K562 (cell line): ENCODE data around the gene PRDM16. TPM values are rescaled to one million over a fixed set of nuclear protein-coding genes. Genes with fewer than 3 reads are reported as not detected.
A peak's percentile ranks its signal among the peaks of the same experiment; 100 is the strongest.

ENCODE experiments used
- ARHGAP35 ChIP-seq: fragments of 450-650 bp; IDR thresholded peaks from 2 replicates; pipeline ENCODE4 v1.6.1; 2018; ENCODE audit not compliant: partially characterized antibody
- CTCF ChIP-seq, 3 experiments: IDR thresholded peaks in 2 of 3; conservative IDR thresholded peaks in 1 of 3; 2 replicates each; pipeline ENCODE4 v1.5.1; 2011 to 2012; ENCODE audit warnings: low read length in 3 of 3, mild to moderate bottlenecking in 3 of 3, control low read depth in 2 of 3, improper control_type of control experiment in 1 of 3, inconsistent platforms in 1 of 3, low read depth in 1 of 3, mixed read lengths in 1 of 3, moderate library complexity in 1 of 3; ENCODE audit not compliant: insufficient read depth in 2 of 3
- FOXK2 ChIP-seq, 2 experiments: fragments of 450-650 bp; IDR thresholded peaks in 1 of 2; conservative IDR thresholded peaks in 1 of 2; 2 replicates each; pipeline ENCODE4 v1.6.1; 2016; ENCODE audit warnings: low read depth in 2 of 2, mild to moderate bottlenecking in 1 of 2
- HDAC1 ChIP-seq, 2 experiments: fragments of 450-650 bp; IDR thresholded peaks; 2 replicates each; pipeline ENCODE4 v1.6.1; 2016 to 2017; ENCODE audit warnings: inconsistent platforms in 1 of 2, mild to moderate bottlenecking in 1 of 2, moderate library complexity in 1 of 2
- NR2C1 ChIP-seq, 2 experiments: fragments of 450-650 bp; IDR thresholded peaks; 2 replicates each; pipeline ENCODE4 v1.6.1; 2017; ENCODE audit warnings: mild to moderate bottlenecking in 2 of 2, antibody characterized with exemption in 1 of 2, inconsistent platforms in 1 of 2, missing compliant biosample characterization in 1 of 2, missing genetic modification characterization in 1 of 2
- SRSF3 ChIP-seq: fragments of 200-400 bp; formaldehyde crosslinking; IDR thresholded peaks from 2 replicates; pipeline ENCODE4 v1.6.1; 2016; ENCODE audit warnings: mild to moderate bottlenecking, low read length, moderate library complexity; ENCODE audit not compliant: insufficient read depth
- TEAD1 ChIP-seq, 2 experiments: fragments of 450-650 bp in 1 of 2; sonication (generic) in 1 of 2; formaldehyde crosslinking; IDR thresholded peaks; 2 replicates each; pipeline versions ENCODE4 v1.4.0 to v1.8.0; 2020 to 2022; ENCODE audit warnings: mild to moderate bottlenecking in 2 of 2, missing genetic modification reagents in 1 of 2
- ZBTB9 ChIP-seq: fragments of 450-650 bp; formaldehyde crosslinking; IDR thresholded peaks from 2 replicates; pipeline ENCODE4 v1.4.0; 2020; ENCODE audit warnings: mild to moderate bottlenecking, moderate library complexity
- ZNF133 ChIP-seq: fragments of 250-450 bp; sonication (Bioruptor Pico); IDR thresholded peaks from 2 replicates; pipeline ENCODE4 v1.4.0; 2020; ENCODE audit warnings: mild to moderate bottlenecking
- ZNF449 ChIP-seq: fragments of 250-450 bp; sonication (Bioruptor Pico); IDR thresholded peaks from 2 replicates; pipeline ENCODE4 v1.8.0; 2022; ENCODE audit warnings: moderate library complexity, mild to moderate bottlenecking, inconsistent platforms
- ZNF764 ChIP-seq: fragments of 250-450 bp; sonication (Bioruptor Pico); IDR thresholded peaks from 2 replicates; pipeline ENCODE4 v1.4.0; 2020; ENCODE audit warnings: low read depth, mild to moderate bottlenecking, moderate library complexity
- polyA plus RNA-seq, 8 experiments: library from polyadenylated mRNA; depleted of rRNA in 4 of 8; stranded (reverse) in 5 of 8; unstranded in 3 of 8; fragments of >200 nt; fragmentation: Nextera tagmentation in 2 of 8; fragmentation: Illumina TruSeq in 1 of 8; extraction: Ambion mirVana in 2 of 8; extraction: Trizol in 1 of 8; gene quantifications; 2 replicates each; pipeline versions ENCODE4 v1.2.1 to v1.2.3, GENCODE V29; 2011 to 2014; ENCODE audit warnings: inconsistent platforms in 1 of 8, missing spikeins in 1 of 8
- total RNA-seq, 7 experiments: library from RNA; depleted of rRNA in 6 of 7; stranded (reverse); fragments of >200 nt in 6 of 7; fragmentation: Illumina TruSeq in 2 of 7; extraction: Trizol in 2 of 7; gene quantifications; 2 replicates each; pipeline versions ENCODE4 v1.2.1 to v1.2.3, GENCODE V29; 2011 to 2021; ENCODE audit warnings: low replicate concordance in 1 of 7

PRDM16 gene
- total and polyA plus RNA-seq, 9 of the 15 experiments (the other 6 are each of a cell fraction or from before 2014, with no cell fraction given): 0.10 to 0.27 TPM; not detected in 7

- TF ChIP-seq ZBTB9 (CRISPR knock-in tag): no peak
- no peak for TF ChIP-seq SRSF3
- 0 out of 2 replicates have a peak, but pooled peaks have one; percentile 12 for TF ChIP-seq ZNF133
- TF ChIP-seq CTCF (IDR thresholded peaks at IDR 0.05 in 2 of 3, conservative IDR thresholded peaks at IDR 0.05 in 1 of 3; ENCODE audit: insufficient read depth in 2 of 3, low read depth in 1 of 3, low read length in 3 of 3): peak; percentile 96 to 98 (median 97)
- TF ChIP-seq ZNF449 (CRISPR knock-in tag): no peak
- no peak for TF ChIP-seq TEAD1 (CRISPR knock-in tag; IDR thresholded peaks at IDR 0.05)
- no peak for TF ChIP-seq HDAC1 (IDR thresholded peaks at IDR 0.05)
- TF ChIP-seq ZNF764 (CRISPR knock-in tag): no peak
- no peak for TF ChIP-seq FOXK2 (conservative IDR thresholded peaks at IDR 0.05 in 1 of 2, IDR thresholded peaks at IDR 0.05 in 1 of 2; ENCODE audit: low read depth in 2 of 2)
- no peak for TF ChIP-seq ARHGAP35
- no peak for TF ChIP-seq NR2C1 (IDR thresholded peaks at IDR 0.05)
- TF ChIP-seq NR2C1 (tag; IDR thresholded peaks at IDR 0.05): no peak
These were observed 384.3 kb downstream of the PRDM16 start (continued) for GRCh38 chr1:3453203-3453761.
